DOHH2 (cell line): ENCODE measurements around the gene TRIM63.

Source experiments
- H3F3A ChIP-seq: fragments of 200-600 bp; sonication (generic), shearing (Covaris generic); 2 replicates; pipeline ENCODE4 v1.6.0; 2016; ENCODE audit warnings: antibody characterized with exemption, mild to moderate bottlenecking; ENCODE audit not compliant: control insufficient read depth, insufficient read depth
- H3K27ac ChIP-seq: fragments of 200-600 bp; sonication (generic); 2 replicates; pipeline ENCODE4 v1.5.1; 2014; ENCODE audit warnings: low read depth, mild to moderate bottlenecking, low read length, moderate library complexity
- H3K27me3 ChIP-seq: fragments of 200-600 bp; sonication (generic); 2 replicates; pipeline ENCODE4 v1.6.1; 2014; ENCODE audit warnings: mild to moderate bottlenecking, low read length, mixed read lengths; ENCODE audit not compliant: control insufficient read depth
- H3K36me3 ChIP-seq: fragments of 200-600 bp; sonication (generic); 2 replicates; pipeline ENCODE4 v1.6.1; 2014; ENCODE audit warnings: mild to moderate bottlenecking, low read length, moderate library complexity, mixed read lengths; ENCODE audit not compliant: control insufficient read depth
- H3K4me1 ChIP-seq: fragments of 200-600 bp; sonication (generic); 2 replicates; pipeline ENCODE4 v1.6.1; 2014; ENCODE audit warnings: mild to moderate bottlenecking, low read length, mixed read lengths; ENCODE audit not compliant: control insufficient read depth
- H3K4me2 ChIP-seq: fragments of 200-600 bp; sonication (generic); 2 replicates; pipeline ENCODE4 v1.6.0; 2014; ENCODE audit warnings: mild to moderate bottlenecking, low read length, moderate library complexity
- H3K4me3 ChIP-seq: fragments of 200-600 bp; sonication (generic); 2 replicates; pipeline ENCODE4 v1.5.1; 2014; ENCODE audit warnings: mild to moderate bottlenecking, low read length, mixed read lengths
- H3K79me2 ChIP-seq: fragments of 200-600 bp; sonication (generic); 2 replicates; pipeline ENCODE4 v1.6.1; 2014; ENCODE audit warnings: mild to moderate bottlenecking, low read length, mixed read lengths; ENCODE audit not compliant: control insufficient read depth
- H3K9me2 ChIP-seq: fragments of 200-600 bp; sonication (generic); replicated peaks from 2 replicates; pipeline ENCODE4 v1.6.1; 2014; ENCODE audit warnings: mild to moderate bottlenecking, low read length, mixed read lengths; ENCODE audit not compliant: control insufficient read depth
- H3K9me3 ChIP-seq: fragments of 200-600 bp; sonication (generic); 2 replicates; pipeline ENCODE4 v1.6.1; 2014; ENCODE audit warnings: antibody characterized with exemption, low read length, mixed read lengths; ENCODE audit not compliant: control insufficient read depth, insufficient read depth
- H4K20me1 ChIP-seq: fragments of 200-600 bp; sonication (generic); 2 replicates; pipeline ENCODE4 v1.6.0; 2014; ENCODE audit warnings: low read depth, mild to moderate bottlenecking, antibody characterized with exemption, low read length, moderate library complexity; ENCODE audit not compliant: control insufficient read depth, insufficient read depth
- EZH2phosphoT487 ChIP-seq: fragments of 200-600 bp; sonication (generic); IDR thresholded peaks from 2 replicates; pipeline ENCODE4 v1.6.1; 2017; ENCODE audit warnings: borderline replicate concordance, mild to moderate bottlenecking, antibody characterized with exemption, low read length, moderate library complexity, mixed read lengths
- TF ChIP-seq, protein P1 (sequence below): fragments of 200-600 bp; sonication (generic); IDR thresholded peaks from one replicate; pipeline ENCODE4 v1.5.1; 2014; ENCODE audit warnings: antibody characterized with exemption, mild to moderate bottlenecking, low read depth, low read length; ENCODE audit not compliant: poor library complexity, severe bottlenecking

Gene TRIM63

DNA sequence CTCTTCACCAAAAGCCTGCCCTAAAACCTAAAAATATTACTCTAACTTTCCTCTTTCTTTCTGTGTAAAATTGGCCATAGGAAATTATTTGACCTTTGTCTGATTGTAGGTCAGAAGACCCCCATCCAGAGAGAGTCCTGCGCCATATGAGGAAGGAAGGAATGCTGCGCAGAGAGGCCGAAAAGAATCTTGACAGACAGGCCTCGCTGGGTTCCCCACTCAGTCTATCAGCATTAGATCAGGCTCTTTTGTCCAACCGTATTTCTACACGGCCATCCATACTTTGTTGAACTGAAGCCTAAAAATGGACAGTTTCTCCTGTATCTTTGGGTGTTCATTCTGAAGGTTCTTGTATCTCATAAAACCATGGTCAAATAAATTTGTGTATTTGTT is 17.2 kb downstream of the TRIM63 start:
- Histone ChIP-seq H3F3A (no peaks in the 10 kb centered on the region), H3K9me2 (no peaks in the 10 kb centered on the region), H3K9me3 (no peaks in the 10 kb centered on the region), H3K4me2 (no peak overlapping the region), H3K36me3 (no peaks in the 10 kb centered on the region), H3K27me3 (peaks cover 56% of the 10 kb centered on the region), H3K4me1 (no peaks in the 10 kb centered on the region), H3K79me2 (no peaks in the 10 kb centered on the region), H3K27ac (no peak overlapping the region), H3K4me3 (no peak overlapping the region), H4K20me1 (no peaks in the 10 kb centered on the region)
- TF ChIP-seq EZH2phosphoT487: no peak
- TF ChIP-seq, protein P1, sequence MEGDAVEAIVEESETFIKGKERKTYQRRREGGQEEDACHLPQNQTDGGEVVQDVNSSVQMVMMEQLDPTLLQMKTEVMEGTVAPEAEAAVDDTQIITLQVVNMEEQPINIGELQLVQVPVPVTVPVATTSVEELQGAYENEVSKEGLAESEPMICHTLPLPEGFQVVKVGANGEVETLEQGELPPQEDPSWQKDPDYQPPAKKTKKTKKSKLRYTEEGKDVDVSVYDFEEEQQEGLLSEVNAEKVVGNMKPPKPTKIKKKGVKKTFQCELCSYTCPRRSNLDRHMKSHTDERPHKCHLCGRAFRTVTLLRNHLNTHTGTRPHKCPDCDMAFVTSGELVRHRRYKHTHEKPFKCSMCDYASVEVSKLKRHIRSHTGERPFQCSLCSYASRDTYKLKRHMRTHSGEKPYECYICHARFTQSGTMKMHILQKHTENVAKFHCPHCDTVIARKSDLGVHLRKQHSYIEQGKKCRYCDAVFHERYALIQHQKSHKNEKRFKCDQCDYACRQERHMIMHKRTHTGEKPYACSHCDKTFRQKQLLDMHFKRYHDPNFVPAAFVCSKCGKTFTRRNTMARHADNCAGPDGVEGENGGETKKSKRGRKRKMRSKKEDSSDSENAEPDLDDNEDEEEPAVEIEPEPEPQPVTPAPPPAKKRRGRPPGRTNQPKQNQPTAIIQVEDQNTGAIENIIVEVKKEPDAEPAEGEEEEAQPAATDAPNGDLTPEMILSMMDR: no peak

DNA sequence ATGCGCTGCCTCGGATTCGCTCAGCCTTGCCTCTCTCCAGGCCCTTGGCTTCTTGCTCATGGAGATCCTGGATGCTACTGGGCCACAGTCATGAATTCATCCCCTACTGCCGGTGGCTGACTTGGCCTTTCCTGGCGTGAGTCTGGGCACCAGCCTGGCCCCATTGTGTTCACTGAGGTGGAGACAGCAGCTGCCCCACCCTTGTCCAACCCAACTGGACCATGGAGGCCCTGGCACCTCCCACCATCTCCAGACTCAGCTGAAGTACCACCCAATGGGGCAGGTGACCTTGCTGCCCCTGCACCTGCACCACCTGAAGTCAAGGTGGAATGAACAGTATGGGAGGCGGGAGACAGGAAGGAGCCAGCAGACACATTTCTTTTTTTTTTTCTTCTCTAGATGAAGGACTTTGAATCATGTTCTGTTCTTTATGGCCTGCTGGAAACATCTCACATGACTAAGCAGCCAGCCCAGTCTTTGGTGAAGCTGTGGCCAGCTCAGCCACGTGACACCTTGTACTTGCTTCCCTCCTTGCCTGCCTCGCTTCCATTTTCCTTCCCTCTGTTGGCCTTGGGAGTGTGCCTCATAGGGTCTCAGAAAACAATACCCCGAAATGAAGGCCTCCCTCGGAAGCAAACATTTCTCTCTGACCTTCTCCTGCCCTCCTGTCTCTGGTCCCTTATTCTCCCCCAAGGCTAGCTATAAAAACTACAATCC is 17.7 kb downstream of the TRIM63 start:
- Histone ChIP-seq H3K9me2 (no peaks in the 10 kb centered on the region), H3K36me3 (no peaks in the 10 kb centered on the region), H3K27ac (no peak overlapping the region), H3K79me2 (no peaks in the 10 kb centered on the region), H3K4me1 (no peaks in the 10 kb centered on the region), H3K4me3 (no peak overlapping the region), H3K27me3 (peaks cover 62% of the 10 kb centered on the region), H3F3A (no peaks in the 10 kb centered on the region), H3K9me3 (no peaks in the 10 kb centered on the region), H4K20me1 (no peaks in the 10 kb centered on the region), H3K4me2 (no peak overlapping the region)
- no peak for TF ChIP-seq EZH2phosphoT487
- TF ChIP-seq, protein P1: no peak

DNA sequence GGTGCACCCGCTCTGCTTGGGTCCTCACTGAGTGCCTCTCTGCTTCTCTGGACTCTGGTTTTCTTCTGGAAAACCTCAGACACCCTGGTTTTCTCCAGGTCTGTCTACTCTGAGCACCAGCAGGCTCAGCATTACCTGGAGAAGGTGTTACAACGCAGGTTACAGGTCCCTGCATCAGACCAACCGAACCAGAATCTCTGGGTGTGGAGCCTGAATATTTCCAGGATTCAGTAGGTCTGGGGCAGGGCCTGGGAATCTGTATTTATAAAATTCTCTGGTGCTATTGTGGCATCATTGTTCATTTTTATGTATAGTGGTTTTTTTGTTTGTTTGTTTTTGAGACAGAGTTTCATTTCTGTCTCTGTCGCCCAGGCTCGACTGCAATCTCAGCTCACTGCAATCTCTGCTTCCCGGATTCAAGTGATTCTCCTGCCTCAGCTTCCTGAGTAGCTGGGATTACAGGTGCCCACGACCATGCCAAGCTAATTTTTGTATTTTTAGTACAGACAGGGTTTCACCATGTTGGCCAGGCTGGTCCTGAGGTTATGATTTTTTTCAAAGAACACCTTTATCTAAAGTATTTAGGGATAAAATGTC is 20.1 kb downstream of the TRIM63 start:
- no peak overlapping the region for H3K27ac ChIP-seq
- H3K36me3 ChIP-seq: no peaks in the 10 kb centered on the region
- no peaks in the 10 kb centered on the region for H3K79me2 ChIP-seq
- H4K20me1 ChIP-seq: no peaks in the 10 kb centered on the region
- H3K9me2 ChIP-seq: no peaks in the 10 kb centered on the region
- peaks cover 55% of the 10 kb centered on the region for H3K27me3 ChIP-seq
- H3K9me3 ChIP-seq: no peaks in the 10 kb centered on the region
- no peak overlapping the region for H3K4me3 ChIP-seq
- H3K4me1 ChIP-seq: no peaks in the 10 kb centered on the region
- H3K4me2 ChIP-seq: no peak overlapping the region
- no peak for TF ChIP-seq EZH2phosphoT487
- TF ChIP-seq, protein P1: no peak
- no peaks in the 10 kb centered on the region for H3F3A ChIP-seq
